Hematopoietic multipotent progenitor cell treated with erythropoietin and hydrocortisone succinate and interleukin-3 and kit ligand, for 4 days (in vitro differentiated cells): ENCODE data around the gene SLC46A1.
"Not testable (repeated sequence)": the region's sequence is repeated elsewhere in the genome, so short reads cannot be mapped to it uniquely, and the experiment has no call there.

Experiments used
- DNase-seq: peaks from one replicate; pipeline ENCODE4 v3.0.0-alpha.2; 2015

SLC46A1 gene

DNA sequence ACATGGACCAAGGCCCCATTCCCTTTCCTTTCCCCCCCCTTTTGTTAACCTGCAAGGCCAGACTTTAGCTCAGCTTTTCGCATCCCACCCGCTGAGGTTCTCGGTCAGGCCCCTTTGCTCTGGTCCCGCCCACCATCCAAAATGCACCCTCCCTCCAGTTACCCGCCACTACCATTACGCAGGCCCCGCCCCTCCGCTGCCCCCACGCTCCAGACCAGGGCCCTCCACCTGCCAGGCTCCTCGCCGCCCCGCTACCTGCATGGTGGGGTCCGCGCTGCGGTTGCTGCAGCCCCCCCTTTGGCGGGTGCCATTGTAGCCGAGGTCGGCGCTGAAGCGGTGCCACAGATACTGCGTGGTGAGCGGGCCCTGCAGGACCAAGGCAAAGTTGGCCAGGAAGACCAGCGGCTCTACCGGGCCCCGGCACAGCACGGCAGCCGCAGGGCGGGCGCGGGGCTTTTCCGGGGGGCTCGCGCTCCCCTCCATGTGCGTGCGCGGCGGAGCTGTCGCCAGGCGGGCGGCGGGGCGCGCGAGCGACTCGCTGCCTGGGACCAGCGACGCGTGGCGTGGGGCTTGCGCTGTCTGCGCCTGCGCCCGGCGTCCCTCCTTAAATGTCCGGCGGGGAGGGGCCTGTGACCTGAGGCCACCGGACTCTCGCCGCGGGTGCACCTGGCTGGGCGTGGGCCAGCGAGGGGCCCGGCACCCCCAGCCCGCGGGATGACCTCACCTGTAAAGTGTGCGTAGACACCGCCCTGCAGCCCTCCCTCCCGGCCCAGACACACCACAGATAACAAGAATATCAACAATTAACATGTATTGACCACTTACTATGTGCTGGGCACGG lies at the start of gene SLC46A1:
SLC46A1 (minus strand) TSS at position 581 of the 841 bp plus-strand sequence; CDS start at position 483, 98 bp downstream.
- DNase-seq, result peak; percentile 72

DNA sequence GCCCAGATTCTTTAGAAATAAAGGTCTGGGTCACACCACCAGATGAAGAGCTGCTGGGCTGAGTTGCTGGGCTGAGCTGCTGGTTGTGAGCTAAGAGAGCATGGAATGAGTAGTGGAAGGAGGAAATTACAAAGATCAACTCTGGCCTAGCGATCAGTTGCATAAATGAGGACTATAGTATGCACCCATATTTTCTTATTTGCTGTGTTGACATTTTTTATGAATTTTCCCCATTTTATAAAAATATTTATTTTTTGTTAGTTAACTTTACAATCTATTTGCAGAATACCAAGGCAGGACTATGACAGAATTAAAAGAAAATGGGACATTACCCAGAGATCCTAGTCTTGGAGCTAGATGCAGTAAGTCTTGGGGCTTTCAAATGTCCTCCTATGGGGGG lies 43.8 kb upstream of the SLC46A1 start:
- no peak for DNase-seq

DNA sequence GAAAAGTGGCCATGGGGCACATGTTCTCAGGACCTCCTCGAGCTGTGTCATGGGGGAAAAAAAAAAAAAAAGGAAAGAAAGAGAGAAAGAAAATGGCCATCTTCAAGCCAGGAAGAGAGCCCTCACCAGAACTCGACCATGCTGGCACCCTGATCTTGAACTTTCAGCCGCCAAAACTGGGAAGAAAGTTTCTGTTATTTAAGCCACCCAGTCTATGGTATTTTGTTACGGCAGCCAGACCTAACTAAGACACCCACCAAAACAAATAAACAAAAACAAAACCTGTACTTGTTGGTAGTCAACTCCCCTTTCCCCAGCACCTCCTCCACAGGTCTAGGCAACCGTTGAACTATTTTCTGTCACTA lies 41.4 kb upstream of the SLC46A1 start:
- no peak for DNase-seq

DNA sequence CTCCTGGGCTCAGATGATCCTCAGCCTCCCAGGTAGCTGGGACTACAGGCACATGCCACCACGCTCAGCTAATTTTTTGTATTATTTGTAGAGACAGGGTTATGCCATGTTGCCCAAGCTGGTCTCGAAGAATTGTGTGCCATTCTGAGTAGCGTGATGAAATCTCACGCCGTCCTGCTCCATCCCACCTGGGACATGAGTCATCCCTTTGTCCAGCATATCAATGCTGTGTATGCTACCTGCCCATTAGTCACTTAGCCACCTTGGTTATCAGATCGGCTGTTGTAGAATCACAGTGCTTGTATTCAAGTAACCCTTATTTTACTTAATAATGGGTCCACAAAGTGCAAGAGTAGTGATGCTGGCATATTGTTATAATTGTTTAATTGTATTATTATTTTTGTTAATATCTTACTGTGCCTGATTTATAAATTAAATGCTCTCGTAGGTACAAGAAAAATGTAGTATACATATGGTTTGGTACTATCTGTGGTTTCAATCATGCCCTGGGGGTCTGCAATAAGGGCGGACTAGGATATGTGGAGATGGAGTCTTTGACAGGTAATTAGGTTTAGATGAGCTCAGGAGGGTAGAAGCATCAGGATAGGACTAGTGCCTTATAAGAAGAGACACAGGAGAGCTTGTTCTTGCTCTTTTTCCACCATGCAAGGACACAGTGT lies 40.8 kb upstream of the SLC46A1 start:
- DNase-seq, result no peak

DNA sequence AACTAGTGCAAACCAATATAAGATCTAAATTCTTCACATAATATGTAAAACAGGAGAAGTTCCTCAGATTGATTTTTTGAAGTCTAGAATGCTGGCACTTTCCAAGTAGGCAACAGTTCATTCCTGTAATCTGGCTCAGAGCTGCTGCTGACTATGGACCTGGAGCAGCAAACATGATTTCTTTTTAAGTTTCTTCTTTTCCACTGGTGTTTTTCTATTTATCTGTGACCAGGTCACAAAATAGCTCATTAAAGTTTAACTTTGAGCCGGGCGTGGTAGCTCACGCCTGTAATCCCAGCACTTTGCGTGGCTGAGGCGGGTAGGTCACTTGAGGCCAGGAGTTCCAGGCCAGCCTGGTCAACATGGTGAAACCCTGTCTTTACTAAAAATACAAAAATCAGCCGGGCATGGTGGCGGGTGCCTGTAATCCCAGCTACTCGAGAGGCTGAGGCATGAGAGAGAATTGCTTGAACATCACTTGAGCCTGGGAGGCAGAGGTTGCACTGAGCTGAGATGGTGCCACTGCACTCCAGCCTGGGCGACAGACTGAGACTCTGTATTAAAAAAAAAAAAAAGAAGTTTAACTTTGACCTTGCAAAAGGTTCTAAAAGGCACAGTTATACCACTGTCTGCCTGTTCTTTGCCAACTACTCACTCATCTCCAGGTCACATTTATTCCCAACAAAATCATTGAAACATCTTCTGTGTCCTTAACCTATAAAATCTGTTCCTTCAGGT lies 38.1 kb upstream of the SLC46A1 start:
- no peak for DNase-seq

DNA sequence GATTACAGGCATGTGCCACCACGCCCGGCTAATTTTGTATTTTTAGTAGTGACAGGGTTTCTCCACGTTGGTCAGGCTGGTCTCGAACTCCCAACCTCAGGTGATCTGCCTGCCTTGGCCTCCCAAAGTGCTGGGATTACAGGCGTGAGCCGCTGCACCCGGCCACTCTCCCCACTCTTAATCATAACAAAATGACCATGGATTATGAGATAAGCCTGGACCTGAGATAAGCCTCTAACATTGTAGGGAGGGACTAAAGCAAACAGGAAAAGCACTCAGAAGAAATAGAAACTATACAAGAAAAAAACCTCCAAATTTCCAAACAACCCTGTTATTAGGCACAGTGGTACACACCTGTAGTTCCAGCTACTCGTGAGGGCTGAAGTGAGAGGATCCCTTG lies 28.3 kb upstream of the SLC46A1 start:
- DNase-seq, result not testable (repeated sequence)

DNA sequence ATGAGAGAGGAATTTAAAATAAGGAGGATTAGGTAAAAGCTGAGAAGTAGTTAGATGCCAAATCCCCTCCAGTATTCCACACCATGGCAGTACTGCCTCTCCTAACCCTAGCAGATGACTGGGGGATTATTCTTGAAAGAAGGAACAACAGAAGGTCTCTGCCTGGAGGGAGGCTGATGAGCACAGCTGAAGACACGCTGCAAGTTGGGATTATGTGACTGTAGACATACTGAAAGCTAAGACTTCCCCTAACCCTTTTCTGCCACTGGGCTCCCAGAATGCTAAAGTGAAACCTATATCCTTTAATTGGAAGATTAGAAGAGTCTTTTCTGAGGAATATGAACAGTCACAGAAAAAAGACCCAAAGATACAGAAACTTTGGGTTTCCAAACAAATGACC lies 27.7 kb upstream of the SLC46A1 start:
- DNase-seq, result no peak

DNA sequence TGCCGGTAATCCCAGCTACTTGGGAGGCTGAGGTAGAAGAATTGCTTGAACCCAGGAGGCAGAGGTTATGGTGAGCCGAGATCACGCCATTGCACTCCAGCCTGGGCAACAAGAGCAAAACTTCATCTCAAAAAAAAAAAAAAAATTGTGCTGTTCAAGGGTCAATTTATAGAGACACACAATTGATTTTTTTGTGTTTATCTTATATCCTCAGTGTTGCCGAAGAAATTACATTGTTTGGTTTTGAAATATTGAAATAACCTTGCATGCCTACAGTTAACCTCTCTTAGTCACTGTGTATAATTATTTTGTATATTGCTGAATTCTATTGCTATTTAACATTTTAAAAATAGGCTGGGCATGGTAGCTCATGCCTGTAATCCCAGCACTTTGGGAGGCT lies 22.0 kb upstream of the SLC46A1 start:
- DNase-seq, result not testable (repeated sequence)

DNA sequence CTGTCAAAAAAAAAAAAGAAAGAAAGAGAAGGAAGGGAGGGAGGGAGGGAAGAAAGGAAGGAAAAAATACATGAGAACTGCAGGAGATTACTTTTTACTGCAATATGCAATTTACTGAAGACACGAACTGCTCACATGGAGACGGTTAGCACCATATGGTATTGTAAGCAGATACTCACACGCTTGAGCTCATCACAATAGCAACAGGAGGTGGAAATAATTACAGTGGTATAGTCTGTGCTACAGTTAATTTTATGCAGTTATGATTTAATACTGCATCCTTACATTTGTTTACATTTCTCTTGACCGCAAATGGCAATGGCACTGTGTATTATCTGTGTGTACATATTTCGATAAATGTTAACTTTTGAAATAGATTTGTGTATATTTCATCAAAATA lies 21.4 kb upstream of the SLC46A1 start:
- no peak for DNase-seq

DNA sequence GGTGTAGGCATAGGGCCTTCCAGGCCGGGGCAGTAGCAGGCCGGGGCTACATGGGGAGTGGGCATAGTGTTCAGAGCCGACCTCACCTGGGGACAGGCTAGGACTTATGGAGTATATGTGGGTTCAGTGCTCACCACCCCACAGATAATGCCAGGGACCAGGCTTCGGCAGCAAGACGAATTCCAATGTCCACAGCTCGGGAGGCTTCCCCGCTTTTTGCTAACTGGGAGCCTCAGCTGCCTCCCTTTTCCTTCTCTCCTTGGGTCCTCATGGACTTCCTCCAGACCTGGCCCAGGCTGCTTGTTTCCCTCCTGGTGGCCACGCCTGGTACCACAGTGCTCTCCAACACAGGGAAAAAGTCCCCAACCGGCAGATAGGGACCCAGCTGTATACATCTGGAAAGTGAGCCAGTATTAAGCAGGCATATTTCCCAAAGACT lies 20.1 kb upstream of the SLC46A1 start:
- peak; percentile 44 for DNase-seq

DNA sequence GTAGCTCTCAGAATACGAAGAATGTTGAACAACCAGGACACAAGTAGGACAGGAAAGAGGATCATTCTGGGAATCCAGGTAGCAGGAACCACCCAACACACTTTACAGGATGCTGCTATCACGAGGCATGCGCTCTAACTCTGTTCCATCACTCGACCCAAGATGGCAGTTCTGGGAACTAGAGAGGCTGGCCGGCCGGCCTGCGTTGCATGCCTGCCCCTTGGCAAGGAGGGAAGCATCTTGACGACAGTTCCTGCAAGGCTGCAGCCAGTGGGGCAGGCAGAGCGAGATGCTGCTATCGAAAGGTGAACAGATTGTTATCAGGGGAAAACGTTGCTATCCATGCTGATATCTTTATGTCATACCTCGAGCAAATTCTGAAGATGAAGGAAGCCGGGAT lies 19.2 kb upstream of the SLC46A1 start:
- DNase-seq, result no peak

DNA sequence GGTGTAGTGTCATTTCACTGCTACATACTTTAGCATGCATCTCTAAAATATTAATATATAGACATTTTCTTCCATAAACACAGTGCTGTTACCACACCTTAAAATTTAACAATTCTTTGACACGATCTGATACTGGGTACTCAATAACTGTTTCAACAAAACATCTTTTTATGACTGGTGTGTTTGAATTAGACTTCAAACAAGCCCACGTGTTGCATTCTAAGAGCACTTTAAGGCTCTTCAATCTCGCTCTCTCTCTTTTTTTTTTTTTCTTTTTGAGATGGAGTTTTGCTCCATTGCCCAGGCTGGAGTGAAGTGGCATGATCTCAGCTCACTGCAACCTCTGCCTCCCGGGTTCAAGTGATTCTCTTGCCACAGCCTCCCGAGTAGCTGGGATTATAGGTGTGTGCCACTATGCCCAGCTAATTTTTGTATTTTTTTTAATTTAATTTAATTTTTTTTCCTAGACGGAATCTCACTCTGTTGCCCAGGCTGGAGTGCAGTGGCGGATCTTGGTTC lies 15.8 kb upstream of the SLC46A1 start:
- no peak for DNase-seq

DNA sequence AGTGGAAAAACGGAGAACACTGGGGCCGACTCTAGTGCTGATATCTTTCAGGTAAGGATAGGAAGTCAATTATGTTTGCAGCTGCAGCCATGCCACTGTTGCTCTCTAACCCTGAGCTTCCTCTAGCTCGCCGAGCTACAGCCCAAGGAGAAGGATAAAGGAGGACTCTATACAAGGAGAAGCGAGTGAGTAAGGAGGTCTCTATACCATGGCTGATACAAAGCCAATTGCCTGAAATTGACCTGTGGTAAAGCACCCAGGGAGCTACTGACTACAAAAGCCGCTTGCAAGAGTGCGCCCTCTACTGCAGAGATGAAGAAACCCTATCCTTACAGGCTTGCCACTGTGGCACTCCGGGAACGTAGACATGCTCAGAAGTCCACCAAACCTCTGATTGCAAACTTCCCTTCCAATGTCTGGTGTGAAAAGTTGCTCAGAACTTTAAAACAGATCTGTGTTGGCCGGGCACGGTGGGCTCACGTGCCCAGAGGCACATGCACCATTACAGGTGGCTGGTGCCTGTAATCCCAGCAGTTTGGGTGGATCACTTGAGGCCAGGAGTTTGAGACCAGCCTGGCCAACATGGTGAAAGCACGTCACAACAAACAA lies 10.8 kb upstream of the SLC46A1 start:
- peak; percentile 90 for DNase-seq

DNA sequence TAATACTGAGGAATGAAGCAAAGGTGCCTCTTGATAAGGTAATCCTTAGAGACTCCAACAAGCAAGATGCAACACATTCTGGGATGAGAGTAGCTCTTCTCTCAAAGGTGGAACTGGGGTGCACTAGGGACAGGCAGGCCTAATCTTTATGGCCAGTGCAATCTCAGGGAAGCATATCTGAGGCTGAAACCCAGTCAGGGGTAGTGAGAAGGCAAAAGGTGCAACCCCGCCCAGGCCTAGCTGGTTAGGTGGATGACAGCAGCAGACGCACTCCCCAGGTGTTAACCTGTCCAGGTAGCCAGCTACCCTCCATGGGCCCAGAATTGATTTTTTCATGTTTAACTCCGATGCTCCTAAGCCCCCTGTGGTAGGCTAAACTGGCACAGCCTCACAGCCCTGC lies 9.9 kb upstream of the SLC46A1 start:
- DNase-seq, result no peak

DNA sequence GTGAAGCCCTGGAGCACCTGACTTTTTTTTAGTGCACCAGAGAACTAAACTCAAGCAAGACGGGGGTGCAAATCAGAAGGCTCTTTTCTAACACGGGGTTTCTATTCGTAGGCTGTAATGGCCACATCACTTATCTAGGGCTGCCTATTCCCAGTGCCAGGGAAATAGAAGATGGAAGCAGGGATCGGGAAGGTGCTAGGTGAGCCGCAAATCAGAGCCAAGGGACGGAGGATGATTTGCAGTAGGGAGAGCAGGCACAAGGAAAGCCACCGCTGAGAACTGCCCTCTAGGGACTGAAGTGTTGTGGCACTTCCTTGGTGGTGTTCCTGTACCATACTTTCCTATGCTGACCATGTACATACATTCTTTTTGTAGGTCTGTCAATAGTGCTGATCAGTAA lies 7.8 kb upstream of the SLC46A1 start:
- DNase-seq, result no peak

DNA sequence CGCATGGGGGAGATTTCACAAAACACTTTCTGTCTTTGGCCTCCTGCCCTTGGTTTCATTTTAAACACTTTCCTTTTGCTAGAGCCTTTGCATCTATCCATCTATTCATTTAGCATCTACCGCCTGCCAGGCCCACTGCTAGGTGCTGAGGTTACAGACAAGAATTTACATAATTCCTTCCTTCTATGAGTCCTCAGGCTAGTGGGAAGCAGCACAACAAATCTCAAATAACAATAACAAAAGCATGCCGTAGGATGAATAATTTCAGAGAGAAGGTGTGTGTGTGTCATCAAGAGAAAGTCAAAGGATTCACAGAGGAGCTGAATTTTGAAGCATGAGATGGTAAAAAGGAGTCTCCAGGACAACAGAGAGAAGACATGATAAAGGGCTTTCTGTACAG lies 6.1 kb upstream of the SLC46A1 start:
- DNase-seq, result no peak

DNA sequence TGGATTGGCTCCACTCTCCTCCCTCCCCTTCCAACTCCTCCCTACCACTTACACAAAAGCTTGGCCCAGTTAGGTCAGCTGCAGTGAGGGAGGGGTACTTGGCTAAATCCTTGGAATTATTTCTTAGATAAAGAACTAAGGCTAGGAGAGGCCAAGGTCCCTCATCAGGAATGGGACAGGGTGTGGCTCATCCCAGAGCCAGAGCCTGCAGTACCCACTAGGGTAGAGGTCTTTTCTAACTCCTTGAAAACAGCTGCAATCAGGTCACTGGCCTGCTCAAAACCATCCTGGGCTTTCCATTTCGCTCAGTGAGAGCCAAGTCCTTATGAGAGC lies 1.9 kb upstream of the SLC46A1 start:
- no peak for DNase-seq

DNA sequence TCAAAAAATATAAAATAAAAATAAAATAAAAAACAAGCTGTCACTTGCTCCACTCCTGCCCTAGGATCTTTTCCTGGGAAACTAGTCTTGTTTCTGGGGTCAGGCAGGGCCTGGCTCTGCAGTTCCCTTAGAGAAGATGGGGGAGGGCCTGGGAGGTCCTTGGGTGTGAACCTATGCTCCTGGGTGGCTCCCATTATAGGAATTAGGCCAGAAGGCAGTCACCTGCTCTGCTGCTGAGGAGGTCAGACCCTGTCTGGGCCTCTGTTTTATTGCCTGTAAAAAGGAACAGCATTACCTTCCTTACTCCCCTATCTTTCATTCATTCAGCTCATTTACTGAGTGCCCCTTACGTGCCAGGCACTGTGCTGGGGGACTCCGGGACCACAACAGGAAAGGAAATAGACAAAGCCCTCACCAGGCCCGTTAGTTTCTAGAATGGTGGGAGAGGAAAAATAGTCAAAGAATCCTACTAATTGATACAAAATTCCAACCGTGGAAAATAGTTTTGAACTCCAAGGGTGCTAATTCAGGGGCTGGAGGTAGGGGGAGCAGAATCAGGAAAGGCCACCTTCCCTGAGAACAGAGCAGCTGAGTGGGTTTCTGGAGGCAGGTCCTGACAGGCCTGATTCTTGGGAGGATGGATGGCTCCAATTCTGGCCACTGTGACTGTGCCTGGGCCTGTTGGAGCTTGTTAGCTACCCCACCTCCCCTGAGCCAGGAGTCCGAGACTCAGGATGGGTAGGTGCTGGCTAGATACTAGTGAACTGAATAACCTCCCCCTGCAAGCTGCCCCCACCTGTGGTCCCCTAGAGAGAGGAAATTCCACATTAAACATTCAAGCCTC lies 1.3 kb upstream of the SLC46A1 start:
- DNase-seq, result no peak

DNA sequence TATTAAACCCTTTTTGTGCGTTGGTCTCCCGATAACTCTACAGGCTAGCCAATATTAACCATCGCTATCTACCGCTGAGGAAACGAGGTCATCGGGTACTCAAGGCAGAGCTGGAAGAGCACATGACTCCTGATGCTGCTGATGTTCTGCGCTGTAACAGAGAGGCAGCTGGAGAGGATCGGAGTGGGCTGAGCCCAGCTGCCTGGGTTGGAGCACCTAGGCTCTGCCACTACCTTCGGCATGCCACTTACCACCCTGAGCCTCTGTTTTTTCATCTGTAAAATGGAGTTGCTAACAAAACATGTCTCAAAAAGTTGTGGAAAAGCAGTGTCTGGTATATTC lies 432 bp upstream of the SLC46A1 start:
- DNase-seq, result peak; percentile 42

DNA sequence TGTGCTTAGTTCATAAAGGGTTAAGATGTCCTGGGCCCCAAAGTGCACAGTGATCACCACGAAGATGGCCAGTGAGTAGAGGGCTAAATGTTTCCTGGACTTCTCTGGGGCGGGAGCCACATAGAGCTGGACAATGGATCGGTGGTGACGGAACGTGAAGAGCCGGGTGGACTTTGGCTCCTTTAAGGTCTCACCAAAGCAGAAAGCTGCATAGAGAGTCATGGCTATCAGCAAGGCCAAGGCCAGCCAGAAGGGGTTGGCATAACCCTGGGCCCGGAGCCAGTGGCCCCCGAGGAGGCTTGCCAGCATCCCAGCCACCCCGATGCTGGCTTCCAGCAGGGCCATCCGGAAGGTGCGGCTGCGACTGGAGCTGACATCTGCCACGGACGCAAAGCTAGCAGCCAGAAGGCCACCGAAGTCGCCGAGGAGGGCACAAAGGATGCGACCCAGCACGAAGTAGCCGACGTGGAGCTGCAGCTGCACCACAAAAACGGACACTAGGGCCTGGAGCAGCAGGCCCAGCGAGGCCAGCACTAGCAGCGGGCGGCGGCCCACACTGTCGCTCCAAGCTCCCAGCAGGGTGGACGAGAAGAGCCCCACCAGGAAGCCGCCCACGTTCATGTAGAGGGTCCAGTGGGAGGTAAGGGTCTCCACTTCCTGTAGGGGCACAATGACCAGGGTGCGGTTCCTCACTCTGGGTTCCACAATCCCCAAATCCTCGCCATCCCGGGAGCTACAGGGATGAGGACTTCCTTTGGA lies 1.0 kb downstream of the SLC46A1 start:
- DNase-seq, result no peak

DNA sequence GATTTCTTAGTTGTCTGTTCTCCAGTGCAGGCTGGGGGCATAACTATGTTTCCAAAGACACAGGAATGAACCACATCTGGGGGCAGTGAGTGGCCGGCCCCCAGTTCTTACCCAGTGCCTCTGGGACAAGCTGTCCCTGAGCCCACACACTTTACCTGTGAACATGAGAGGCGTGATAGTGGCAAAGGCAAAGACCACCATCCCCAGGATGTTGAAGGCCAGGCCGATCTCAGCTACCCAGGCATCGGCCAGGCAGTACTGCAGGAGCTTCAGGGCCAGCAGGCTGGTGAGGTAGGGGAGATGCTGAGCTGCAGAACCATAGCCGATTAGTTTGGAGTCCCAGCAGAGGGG lies 1.6 kb downstream of the SLC46A1 start:
- DNase-seq, result no peak

DNA sequence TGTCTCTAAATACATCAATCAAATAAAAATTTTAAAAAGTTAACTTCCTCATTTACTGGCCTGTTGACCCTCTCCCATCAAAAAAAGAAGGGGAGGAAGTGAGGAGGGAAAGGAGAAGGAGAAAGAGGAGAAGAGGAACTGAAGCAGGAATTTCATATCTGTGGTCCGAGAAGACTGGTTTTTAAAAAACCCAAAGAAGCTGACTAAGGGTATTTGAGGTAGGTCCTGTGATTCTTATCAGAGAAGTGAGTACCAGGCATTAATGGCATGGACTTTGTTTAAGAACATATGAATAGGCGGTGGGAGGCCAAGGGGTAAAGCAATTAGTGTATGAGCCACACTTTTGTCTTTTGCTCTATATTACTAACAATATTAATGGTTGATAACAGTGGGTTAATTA lies 2.0 kb downstream of the SLC46A1 start:
- no peak for DNase-seq
